Activated CD8-positive, alpha-beta memory T cell treated with anti-CD3 and anti-CD28 coated beads for 1 hour (primary cell): ENCODE measurements around the gene CHST2.
"Not testable (repeated sequence)": the region's sequence is repeated elsewhere in the genome, so short reads cannot be mapped to it uniquely, and the experiment has no call there.

Experiments
- DNase-seq, 2 donors: peaks; one replicate each; pipeline ENCODE4 v3.0.0-alpha.2; 2020; ENCODE audit warnings: low read depth in 1 of 2; ENCODE audit errors: extremely low read depth in 1 of 2

CHST2 gene

DNA sequence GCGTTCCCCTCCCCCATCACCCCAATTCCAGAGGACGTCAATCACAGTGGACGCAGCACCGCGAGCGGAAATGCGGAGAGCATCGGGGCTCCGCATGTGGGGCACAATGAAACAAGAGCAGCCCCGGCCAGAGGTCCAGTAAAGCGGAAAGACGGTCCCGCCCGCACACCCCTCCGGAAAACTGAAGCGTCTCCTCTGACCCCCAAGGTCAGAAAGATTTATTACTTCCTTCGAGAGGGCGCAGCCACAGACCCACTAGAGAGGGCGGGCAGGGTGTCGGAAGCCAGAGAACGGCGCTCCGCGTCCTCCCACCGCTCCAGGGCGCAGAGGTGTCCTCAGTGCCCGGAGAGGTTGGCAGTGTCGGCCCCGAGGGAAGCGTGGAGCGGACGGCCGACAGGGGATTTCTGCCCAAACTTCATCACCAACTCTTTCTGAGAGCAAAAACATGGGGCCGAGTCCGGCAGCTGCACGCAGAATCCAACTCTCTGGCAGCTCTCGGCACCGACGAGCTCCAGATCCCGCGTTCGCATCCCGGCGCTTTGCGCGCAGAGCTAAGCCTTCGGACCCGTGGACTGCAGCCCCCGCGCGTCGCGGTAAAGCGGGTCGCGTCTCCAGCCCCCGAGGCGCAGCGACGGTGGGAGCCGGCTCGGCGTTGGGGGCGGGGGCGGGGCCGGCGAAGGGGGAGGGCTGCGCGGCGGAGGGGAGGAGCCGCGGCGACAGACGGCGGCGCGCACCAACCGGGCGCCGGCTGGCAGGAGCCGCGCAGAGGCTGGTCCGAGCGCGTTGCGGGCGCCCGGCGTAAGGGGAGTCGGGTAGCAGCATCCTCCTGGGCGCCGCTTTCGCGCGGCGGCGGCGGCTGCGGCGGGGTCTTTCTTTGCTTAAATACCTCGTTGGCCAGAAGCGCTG, at the start of gene CHST2:
Gene CHST2, plus strand, starts transcription at position 763 of the 906 bp plus-strand sequence. CDS start 1,046 bp downstream, outside the sequence.
- DNase-seq, result peak; percentile 18 to 56

DNA sequence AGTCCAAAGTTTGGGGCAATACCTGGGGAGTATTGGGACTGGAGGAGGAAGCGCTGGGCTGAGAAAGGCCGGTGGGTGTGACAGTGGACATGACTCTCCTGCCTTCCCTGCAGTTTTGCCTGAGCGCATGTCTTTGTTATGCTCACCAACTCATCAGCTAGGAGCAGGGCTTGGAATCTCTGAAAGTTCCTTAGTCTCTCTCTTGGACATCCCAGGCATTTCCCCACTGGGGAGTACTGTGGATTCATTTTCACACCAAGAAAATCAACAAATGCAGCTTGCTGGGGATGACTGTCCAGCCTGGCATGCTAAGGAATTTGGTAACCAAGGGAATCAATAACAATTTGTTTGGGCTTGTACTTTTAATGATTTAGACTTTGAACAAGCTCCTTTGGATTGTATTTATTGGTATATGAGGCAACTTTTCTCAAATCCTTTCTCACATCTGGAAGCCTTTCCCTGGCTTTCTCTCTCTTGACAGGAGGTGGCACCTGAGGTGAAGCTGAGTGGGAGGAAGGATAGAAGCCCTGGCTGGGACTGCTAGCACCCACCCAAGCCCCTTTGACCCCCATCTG, 48.5 kb upstream of the CHST2 start:
- no peak for DNase-seq

DNA sequence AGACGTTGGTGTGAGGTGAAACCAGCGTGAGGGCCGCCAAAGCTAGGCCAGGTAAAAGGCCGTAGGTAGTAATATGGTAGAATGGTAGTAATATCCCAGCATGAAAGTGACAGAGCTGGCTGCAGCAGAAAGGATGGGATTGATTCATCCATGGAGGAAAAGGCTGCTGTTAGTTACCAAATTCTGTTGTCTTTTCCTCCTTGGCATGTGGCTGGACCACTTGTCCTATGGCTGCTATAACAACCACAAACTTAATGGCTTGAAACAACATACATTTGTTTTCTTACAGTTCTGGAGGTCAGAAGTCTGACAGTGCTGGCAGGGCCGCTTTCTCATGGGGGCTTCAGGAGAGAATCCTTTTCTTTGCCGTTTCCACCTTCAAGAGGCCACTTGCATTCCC, 47.8 kb upstream of the CHST2 start:
- no peak for DNase-seq

DNA sequence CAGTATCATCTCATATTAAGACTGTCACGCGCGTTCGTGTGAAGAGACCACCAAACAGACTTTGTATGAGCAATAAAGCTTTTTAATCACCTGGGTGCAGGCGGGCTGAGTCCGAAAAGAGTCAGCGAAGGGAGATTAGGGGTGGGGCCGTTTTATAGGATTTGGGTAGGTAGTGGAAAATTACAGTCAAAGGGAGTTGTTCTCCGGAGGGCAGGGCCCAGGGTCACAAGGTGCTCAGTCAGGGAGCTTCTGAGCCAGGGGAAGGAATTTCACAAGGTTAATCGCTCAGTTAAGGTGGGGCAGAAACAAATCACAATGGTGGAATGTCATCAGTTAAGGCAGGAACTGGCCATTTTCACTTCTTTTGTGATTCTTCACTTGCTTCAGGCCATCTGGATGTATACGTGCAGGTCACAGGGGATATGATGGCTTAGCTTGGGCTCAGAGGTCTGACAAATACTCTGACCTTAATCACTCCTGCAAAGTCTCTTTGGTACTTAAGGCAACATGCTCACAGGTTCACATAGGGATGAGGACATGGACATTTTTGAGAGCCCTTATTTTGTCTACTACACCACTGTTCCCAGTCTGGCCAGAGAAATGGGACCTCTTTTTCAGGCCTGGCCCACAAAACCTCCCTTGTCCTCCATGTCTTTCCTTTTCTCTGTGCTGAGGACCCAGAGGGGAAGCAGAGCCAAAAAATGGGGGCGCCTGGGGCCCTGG, 47.1 kb upstream of the CHST2 start:
- not testable (repeated sequence) for DNase-seq

DNA sequence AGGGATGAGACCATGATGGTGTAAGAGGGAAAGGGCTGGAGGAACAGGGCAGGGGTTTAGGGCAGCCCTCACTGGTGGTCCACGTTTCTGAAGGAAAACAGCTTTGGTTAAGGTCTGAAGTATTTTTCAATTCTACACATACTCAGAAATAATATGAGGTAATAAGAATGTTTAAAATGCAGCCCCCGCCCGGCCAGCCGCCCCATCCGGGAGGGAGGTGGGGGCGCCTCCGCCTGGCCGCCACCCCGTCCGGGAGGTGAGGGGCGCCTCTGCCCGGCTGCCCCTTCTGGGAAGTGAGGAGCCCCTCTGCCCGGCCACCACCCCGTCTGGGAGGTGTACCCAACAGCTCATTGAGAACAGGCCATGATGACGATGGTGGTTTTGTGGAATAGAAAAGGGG, 46.0 kb upstream of the CHST2 start:
- DNase-seq, result not testable (repeated sequence)

- DNase-seq, result not testable (repeated sequence)
Measured at GRCh38 chr3:143073983-143074382, 45.6 kb upstream of the CHST2 start.

GRCh38 chr3:143078883-143079282, 40.7 kb upstream of the CHST2 start:
- DNase-seq, result no peak

DNA sequence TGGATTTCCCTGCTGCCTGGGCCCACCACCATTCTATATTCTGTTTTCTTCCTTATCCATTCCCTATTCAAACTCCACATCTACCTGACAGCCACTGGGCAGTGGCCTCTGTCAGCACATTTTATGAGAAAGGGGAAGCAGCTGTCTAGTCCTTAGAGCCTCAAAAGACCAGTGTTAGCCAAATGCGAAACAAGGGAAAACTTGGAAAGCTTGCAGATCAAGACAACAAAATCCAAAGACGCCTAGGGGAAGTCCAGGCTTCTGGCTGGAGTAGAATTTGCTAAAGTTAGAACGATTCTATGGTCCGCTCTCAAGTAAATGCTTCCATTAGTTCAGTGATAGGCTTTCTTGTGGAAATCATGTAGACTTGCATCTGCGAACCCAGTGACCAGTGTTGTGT, 39.4 kb upstream of the CHST2 start:
- DNase-seq, result no peak

DNA sequence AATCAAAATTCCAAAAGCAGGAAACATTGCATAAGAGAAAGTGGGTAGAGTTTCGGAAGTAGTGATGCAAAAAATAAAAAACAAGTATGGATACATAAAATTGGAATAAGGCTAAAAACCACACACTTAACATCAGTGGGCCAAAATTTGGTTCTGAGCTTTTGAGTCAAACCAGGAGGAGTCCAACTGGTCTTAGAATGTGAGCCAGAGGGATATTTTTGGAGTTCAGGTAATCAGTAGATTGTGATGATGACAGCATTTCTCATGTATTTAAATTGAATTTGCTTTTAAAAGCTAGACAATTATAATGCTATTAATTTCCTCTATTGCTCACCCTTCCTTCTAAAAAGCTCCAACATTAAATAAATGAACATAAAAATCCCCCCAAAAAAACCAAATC, 38.2 kb upstream of the CHST2 start:
- no peak for DNase-seq

DNA sequence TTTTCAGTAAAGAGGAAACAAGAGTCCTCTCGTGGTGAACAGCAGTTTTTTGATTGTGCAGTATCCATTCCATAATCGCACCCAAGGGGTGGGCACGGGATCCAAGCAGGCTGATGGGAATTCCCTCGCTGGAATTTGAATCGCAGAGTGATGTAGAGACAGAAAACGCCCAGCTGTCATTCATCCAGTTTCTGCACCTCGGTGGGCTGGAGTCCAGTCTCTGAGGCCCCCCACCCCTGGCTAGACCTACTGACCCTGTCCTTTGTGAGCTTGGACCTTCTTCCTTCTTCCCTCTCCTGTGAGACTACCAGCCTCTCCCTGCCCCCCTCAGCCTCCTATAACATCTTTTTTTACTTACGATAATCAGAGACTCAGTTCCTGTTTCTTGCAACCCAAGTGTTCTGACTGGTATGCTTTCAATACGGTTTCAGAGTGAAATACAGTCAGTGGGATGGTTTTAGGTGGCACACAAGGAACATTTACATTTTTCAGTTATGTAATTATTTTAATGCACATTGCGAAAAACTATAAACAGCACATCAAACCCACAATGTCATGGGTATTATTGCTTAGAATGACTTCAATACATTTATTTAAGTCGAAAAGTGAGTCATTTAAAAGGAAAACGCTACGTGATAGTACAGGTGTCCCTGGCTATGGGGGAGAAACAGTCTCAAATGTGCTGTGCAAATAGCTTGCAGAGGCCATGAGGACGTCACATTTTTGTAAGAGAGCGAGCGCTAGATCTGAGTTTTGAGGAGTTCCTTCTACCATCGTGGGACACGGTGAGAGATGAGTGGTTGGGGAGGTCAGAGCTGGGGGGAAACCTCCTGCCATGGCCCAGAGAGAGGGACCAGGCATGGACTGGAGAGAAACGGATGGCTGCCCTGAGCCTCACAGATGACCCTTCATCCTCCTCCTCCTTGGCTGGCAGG, 37.5 kb upstream of the CHST2 start:
- DNase-seq, result no peak

DNA sequence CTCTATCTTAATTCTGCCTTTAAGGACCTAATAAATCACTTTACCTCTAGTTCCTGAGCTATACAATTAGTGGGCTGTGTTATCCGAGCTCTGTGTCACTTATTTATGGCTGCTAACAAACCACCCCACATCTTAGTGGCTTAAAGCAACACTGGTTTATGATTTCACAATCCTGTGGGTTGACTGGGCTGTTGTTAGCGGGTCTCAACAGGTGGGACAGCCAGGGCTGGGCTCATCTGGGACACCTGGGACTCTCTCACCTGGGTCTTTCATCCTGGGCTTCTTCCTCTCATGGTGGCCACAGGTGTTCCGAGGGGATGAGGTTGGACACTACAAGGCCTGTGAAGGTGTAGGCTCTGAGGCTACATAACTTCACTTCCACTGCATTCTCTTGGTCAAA, 35.8 kb upstream of the CHST2 start:
- no peak for DNase-seq

DNA sequence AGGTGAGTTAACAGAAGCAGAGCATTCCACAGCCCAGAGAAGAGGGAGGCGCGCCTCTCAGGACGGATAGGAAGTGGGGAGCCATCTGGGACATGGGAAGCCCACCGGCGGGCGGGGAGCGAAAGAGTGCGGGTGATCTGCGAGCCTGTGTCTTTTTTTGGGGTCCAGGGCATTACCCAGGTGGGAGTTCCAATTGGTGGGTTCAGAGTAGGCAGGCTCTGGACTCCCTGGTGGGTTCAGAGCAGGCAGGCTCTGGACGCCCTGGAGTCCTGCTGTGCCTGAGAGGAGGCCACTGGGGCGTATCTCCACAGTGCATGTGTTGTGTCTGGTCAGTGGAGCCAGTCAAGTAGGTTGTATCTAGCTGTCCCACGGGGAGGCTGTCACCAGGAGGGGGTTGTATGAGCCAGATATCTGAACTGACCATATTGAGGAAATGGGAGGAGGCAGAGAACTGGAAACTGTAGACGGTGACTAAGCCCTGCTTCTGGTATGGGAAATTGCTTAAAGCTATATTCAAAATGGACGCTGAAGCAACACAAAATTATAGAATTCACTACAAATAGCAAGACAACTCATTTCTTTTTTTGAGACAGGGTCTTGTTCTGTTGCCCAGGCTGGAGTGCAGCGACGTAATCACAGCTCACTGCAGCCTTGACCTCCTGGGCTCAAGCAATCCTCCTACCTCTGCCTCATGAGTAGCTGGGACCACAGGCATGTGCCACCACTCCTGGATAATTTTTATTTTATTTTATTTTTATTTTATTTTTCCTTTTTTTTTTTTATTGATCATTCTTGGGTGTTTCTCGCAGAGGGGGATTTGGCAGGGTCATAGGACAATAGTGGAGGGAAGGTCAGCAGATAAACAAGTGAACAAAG, 34.5 kb upstream of the CHST2 start:
- no peak for DNase-seq

GRCh38 chr3:143088835-143089234, 30.7 kb upstream of the CHST2 start:
- no peak for DNase-seq

- no peak for DNase-seq
Measured at GRCh38 chr3:143089965-143090364, 29.6 kb upstream of the CHST2 start.

DNA sequence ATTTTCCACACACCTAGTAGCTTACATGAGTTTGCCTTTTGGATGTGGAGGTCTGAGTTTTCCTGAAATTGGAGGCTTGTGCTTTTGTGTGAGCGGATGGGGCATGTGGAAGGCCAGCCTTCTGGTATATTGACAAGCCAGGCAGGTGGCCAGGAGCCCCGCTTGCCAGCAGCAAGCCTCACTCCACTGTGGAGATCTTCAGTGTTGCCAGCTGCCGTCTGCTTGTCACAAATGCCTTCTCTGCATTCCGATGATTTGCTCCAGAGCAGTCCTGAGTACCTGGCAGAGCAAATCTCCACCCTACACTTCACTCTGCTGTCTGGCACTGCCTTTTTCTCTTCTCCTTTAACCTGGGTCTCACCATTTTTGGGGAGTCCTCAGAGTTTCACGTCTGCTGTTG, 29.1 kb upstream of the CHST2 start:
- no peak for DNase-seq

DNA sequence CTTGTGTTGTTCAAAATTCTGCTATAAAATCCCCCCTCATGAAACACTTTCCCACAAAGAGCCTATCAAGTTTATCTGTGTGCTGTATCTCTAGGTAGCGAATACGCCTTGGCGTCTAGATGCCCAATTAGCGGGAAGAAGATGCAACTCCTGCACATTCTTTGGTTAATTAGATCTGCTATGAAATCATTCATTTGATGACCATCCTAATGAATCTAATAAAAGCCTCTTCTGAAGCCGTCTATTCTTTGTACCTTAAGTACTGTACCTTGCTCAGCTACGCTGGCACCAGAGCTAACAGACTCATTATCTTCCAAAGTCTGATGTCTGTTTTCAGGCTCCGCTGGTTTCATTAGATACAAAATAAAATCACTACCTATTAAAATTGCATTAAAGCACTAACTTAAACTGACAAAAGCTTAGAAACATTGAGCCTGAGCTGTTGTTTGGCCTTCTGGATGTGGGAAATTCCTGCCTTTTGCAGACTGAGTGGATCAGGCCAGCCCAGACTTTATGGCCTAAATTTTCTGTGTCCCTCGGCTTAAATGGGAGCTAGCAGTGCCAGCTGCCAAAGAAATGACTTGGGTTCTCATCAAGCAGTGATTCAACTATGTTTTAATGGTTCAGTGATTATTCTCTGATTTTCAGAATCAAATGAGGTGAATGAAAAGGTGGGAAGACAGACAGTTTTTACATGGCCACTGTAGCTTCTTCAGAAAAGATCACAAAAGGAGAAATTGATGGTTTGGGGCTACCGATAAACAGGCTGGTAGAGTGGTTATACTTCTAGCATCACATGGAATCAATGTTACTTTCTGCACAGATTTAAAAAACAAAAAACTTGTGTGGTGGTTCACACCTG, 28.4 kb upstream of the CHST2 start:
- no peak for DNase-seq

- no peak for DNase-seq
Measured at GRCh38 chr3:143092191-143092590, 27.4 kb upstream of the CHST2 start.

DNA sequence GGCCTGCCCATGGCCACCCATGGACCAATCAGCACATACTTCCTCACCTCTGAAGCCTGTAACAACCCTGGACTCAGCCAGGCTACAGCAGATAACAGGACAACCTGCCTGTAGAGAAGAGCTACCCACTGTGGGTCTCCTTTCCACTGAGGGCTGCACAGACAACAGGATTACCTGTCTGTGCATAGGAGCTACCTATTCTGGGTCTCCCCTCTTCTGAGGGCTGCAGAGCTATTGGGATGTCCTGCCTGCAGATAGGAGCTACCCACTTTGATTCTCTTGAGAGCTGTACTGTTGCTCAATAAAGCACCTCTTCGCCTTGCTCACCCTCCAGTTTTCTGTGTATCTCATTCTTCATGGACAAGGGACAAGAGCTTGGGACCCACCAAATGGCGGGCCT, 23.8 kb upstream of the CHST2 start:
- no peak for DNase-seq
